Measurements from ENCODE around the gene RTN4. TPM values are rescaled to one million over a fixed set of nuclear protein-coding genes. Genes with fewer than 3 reads are reported as not detected.

The RTN4 gene
- total RNA-seq, 1 experiment from 2014 or later = 200 TPM

- Histone ChIP-seq H3K27ac (ENCODE audit: insufficient read length, low read depth, low read length) (no peak overlapping the region), H3T11ph (ENCODE audit: low read length) (no peak overlapping the region), H3K4me1 (ENCODE audit: insufficient read depth, low read length) (peaks cover 2% of the 10 kb centered on the region; the same call in 1 of the 2 replicates), H3K27me3 (ENCODE audit: insufficient read depth, low read length) (no peaks in the 10 kb centered on the region), H3K79me1 (ENCODE audit: insufficient read depth, low read depth, low read length, poor library complexity, severe bottlenecking) (no peaks in the 10 kb centered on the region), H2BK120ac (ENCODE audit: low read depth, low read length, poor library complexity, severe bottlenecking) (no peak overlapping the region), H3K18ac (ENCODE audit: insufficient read length, low read depth, low read length) (no peak overlapping the region), H3K4ac (ENCODE audit: low read depth, low read length) (no peak overlapping the region), H2AFZ (ENCODE audit: low read length) (no peak overlapping the region), H3K9ac (ENCODE audit: extremely low read depth, insufficient read length, low read length) (no peak overlapping the region), H4K8ac (replicated peaks; ENCODE audit: insufficient read length, low read depth, low read length) (no peak overlapping the region), H4K20me1 (ENCODE audit: control insufficient read depth, insufficient read depth, insufficient read length) (no peaks in the 10 kb centered on the region), H3K4me2 (ENCODE audit: insufficient read depth, insufficient read length, low read length) (no peak overlapping the region), H3K56ac (ENCODE audit: insufficient read length, low read depth, low read length) (no peak overlapping the region), H4K91ac (ENCODE audit: insufficient read length, low read depth, low read length) (no peak overlapping the region), H4K5ac (ENCODE audit: insufficient read length, low read depth, low read length) (no peak overlapping the region), H2BK5ac (ENCODE audit: insufficient read length, low read length) (no peak overlapping the region), H2BK20ac (ENCODE audit: low read depth, low read length, poor library complexity, severe bottlenecking) (no peak overlapping the region), H3K9me3 (ENCODE audit: control insufficient read depth, low read depth, low read length) (no peaks in the 10 kb centered on the region), H3K23ac (ENCODE audit: insufficient read length, low read depth, low read length) (no peak overlapping the region), H2AK5ac (ENCODE audit: insufficient read length, low read length) (no peak overlapping the region), H3K14ac (ENCODE audit: insufficient read depth, low read length) (no peak overlapping the region), H3K79me2 (ENCODE audit: insufficient read depth, low read length) (no peaks in the 10 kb centered on the region), H3K23me2 (ENCODE audit: insufficient read length, low read depth, low read length, poor library complexity, severe bottlenecking) (no peaks in the 10 kb centered on the region), H2BK12ac (ENCODE audit: insufficient read length, low read depth, low read length) (no peak overlapping the region), H2BK15ac (ENCODE audit: low read depth, low read length) (no peak overlapping the region)
- no peak for TF ChIP-seq CTCF (conservative IDR thresholded peaks at IDR 0.05)
- H3K4me1 Mint-ChIP-seq = peaks cover 30 to 32% of the 10 kb centered on the region in 2 experiments
- H3K27me3 Mint-ChIP-seq (ENCODE audit: low read depth) = no peaks in the 10 kb centered on the region; the same call in 1 of the 2 replicates
- peak overlapping the region in 1 of 3 experiments; percentile 4; a peak in 1 of 7 replicates for H3K27ac Mint-ChIP-seq
- WGBS (ENCODE audit: extremely low coverage, insufficient read length, low lambda C conversion rate) = no CpG with 5 or more reads among the region's 4 CpGs
- no peak for DNase-seq
- no peaks in the 10 kb centered on the region for H3K9me3 Mint-ChIP-seq
- H3K36me3 Mint-ChIP-seq (ENCODE audit: insufficient read depth in 1 of 3, low read depth in 3 of 3) = peaks cover 15 to 34% (median 23%) of the 10 kb centered on the region in 3 experiments
- 0 out of 5 replicates have a peak overlapping the region, but pooled peaks of 1 of the 2 experiments have one; percentile 2 for H3K4me3 Mint-ChIP-seq
Observed at GRCh38 chr2:54967269-54967668, 83.0 kb downstream of the RTN4 start.

Data from H9 (cell line).